GM23248 (cell line): Measurements from ENCODE around the gene NPAS3.

Source experiments
- EZH2 ChIP-seq: fragments of 200-600 bp; sonication (generic); IDR thresholded peaks from 2 replicates; pipeline ENCODE4 v1.6.1; 2018; ENCODE audit warnings: antibody characterized with exemption, mild to moderate bottlenecking; ENCODE audit not compliant: insufficient read depth, poor library complexity, severe bottlenecking
- EZH2phosphoT487 ChIP-seq: fragments of 200-600 bp; sonication (generic); IDR thresholded peaks from 2 replicates; pipeline ENCODE4 v1.6.1; 2018; ENCODE audit warnings: antibody characterized with exemption, moderate library complexity, mild to moderate bottlenecking, low read depth; ENCODE audit not compliant: insufficient read depth

- no peak for TF ChIP-seq EZH2
- TF ChIP-seq EZH2phosphoT487: no peak
Observed at GRCh38 chr14:33561488-33562175, 623.0 kb downstream of the NPAS3 start.
